GM11168 (cell line): ENCODE results near the gene CDK14.

Source experiments
- in situ Hi-C: fragments of 300-500 bp; cut with MboI; formaldehyde crosslinking; loops from one replicate; pipeline ENCODE4 v1.12.0; 2022; ENCODE audit warnings: low sequenced_read_pairs; ENCODE audit not compliant: unreplicated experiment

CDK14 gene

DNA sequence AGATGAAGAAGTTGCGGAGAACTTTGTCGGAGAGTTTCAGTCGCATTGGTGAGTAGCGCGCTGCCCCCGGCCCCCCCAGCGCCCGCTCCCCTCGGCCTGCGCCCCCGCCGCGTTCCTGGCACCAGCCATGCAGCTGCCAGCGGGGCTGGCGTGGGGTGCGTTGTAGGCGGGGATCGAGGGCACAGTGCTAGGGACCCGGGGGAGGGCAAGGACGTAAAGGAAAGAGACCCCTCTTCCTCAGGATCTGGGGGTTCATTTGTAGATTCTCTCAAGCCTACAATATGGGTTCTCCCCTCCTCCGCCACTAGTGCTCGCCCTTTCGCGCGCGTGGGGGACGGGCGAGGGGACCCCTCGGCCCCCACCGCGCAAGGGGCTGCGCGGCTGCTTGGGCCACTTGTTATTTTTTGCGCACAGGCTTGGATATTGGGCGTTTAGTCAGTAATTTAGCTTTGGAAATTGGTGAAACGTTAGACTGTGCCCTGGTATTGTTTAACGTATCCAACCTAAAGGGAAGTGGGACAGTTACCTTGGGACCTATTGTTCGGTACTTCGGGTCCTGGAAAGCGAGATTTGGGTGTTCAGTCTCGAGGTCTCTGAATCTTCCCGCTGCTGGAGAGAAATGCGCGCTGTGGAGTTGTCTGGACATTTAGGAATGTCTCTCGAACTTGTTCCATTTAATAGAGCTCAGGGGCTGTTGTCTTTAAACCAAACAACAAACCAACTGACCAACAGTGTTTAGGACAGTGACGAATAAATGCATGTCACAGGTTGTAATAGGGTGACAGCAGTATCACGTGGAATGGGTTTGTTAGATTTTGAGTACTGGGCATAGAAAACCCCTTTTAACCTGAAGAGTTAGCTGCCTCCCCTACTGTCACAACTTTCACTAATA is 796 bp downstream of the CDK14 start:
- in situ Hi-C loops = no loop called here

DNA sequence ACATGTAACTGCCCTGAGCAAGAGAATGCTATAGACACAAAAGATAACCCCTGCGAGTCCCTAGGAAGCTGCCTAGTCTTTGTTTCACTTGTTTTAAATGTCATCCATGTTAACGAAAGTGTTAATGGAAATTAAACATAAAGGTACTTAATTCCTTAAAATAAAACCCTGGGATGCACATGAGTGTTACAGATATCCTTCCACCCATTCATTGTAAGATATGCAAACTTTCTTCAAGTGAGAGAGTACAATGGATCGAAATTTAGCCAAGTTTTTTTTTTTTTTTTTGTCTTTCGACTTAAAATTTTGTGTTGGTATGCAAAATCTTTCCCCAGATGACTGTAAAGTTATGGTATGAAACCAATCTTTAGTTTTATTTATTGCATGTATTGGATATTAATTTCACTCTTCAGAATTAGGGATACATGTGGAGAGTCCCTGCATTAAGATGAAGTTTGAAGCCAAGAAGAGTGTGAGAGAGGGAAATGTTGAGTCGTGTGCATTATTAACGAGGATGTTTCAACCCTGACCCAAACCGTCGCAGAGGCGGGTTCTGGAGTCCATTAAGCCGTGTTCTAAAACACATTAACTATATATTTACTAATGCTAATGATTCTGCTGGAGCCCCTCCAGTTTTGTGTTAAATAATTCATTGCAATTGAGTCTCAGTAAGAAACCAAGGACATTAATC is 1.6 kb downstream of the CDK14 start:
- in situ Hi-C loops = no loop called here

DNA sequence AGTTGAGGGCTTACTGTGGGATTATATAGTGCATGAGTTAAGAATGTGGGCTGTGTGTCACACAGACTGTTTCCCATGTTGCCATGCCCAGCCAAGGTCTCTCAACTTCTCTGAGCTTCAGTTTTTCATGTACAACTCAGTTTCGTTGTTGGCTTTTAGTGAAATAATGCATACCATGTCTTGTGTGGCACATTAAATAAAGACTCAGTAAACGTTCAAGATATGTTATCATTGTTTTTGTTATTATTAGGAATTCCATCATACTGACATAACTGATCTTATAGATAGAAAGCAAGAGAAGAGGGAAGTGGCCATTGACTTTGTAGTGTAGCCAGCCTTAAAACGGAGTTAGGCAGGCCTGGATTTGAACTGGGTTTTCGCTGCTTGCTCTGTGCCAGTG is 2.9 kb downstream of the CDK14 start:
- in situ Hi-C loops = no loop called here

DNA sequence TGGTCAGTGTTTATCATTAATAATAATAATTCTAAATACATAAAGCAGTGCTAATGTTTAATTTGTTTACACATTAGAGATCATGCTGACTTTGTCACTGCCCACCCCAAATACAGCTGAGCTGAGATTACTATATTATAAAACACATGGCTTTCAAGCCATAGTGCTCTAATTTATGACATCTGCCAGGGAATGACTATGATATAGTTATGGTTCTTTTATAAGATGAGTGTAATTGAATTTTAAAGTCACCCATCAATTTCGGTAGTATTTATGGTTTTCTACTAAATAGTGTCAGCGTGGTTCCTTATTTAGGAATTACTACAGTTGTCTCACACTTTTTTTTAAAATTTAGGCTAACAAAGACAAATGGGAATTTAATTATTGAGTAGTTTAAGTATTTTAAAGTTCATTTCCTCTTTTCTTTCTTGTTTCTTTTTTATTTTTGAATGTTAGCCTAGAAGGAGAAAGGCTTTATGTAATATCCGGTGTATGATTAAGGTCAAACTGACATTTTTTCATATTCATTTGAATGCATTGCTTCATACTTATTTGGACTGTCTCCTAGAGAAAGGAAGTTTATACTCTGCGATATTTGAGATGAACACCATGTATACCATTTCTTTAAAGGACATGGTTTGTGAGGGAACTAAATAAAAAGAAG is 3.9 kb downstream of the CDK14 start:
- in situ Hi-C loops = no loop called here

DNA sequence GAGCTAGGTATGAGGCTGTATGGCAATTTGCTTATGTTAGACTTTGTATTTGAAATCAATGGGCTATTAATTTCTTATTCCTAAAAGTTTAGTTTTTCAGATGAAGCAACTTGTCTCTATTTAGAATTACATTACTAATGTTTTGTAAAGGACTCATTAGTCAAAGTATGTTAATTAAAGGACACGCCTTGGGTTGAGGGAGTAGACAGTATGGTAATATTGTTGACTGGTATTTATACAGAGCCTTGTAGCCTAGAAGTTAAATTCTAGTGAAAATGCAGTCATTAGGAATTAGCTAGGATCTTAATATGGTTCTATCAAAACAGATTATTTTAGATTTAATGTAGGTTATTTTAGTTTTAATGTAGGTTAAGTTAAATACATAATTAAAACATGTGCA is 6.2 kb downstream of the CDK14 start:
- in situ Hi-C loops = no loop called here

DNA sequence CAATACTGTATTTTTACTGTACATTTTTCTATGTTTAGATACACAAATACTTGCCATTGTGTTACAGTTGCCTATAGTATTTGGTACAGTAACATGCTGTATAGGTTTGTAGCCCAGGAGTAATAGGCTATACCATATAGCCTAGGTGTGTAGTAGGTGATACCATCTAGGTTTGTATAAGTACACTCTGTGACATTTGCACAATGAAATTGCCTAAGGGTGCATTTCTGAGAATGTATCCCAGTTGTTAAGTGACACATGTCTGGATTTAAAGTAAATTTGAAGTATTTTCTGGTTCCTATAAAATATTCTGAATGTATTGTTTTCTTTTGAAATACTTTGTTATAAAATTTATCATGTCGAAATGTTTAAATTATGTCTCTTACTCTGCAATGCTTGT is 7.2 kb downstream of the CDK14 start:
- in situ Hi-C loops = no loop called here

DNA sequence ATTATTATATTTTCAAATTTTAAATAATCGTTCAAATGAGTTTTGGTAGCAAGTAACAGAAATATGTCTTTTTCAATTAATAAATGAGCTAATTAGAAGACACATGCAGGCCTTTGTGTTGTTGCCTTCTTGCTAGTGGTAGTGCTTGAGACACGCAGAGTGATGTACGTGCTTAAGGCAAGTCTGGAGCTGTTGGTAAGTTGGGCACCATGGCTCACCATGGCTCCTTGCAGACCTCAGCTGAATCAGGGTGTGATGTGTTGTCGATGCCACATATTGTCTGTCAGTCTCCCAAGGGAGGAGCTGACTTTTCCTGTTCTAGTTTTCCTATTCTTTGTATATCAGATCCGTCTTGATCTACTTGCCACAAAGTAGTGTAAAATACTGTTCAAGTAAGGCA is 8.3 kb downstream of the CDK14 start:
- in situ Hi-C loops = no loop called here

DNA sequence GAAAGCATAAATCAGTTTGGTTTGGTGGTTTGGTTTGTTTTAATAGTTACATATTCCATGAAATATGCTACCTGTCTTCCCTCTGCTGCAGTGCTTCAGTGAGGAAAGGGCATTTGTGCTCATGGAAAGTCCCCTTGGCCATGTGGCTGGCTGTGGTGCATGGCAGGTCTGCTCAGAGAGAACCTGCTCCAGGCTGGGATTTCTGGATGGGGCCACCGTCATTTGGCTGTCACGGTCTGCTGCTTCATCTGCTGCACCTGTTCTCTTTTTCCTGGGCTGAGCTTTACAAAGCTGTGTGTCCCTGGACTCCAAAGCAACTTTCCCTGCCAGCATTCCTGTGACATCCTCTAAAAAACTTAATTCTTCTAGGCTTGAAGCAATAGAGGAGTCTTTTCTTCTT is 8.9 kb downstream of the CDK14 start:
- in situ Hi-C loops = no loop called here

DNA sequence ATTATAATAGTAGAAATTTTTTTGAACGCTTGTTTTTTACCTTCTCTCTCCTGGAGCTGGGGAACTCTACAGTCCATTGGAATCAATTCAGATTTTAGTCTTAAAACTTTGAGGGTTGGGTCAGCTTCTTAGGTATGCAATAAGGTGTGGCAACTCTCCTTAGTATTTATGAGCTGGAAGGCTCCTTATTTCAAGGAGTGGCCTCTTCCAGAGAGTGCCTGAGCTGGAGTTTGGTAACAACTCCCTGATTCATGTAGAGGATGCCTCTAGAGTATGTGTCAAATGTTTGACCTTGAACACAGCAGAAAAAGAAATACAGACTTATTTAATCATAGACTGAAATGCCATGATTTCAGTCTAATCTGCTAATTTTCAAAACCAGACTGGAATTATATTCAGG is 11.1 kb downstream of the CDK14 start:
- in situ Hi-C loops = no loop called here

DNA sequence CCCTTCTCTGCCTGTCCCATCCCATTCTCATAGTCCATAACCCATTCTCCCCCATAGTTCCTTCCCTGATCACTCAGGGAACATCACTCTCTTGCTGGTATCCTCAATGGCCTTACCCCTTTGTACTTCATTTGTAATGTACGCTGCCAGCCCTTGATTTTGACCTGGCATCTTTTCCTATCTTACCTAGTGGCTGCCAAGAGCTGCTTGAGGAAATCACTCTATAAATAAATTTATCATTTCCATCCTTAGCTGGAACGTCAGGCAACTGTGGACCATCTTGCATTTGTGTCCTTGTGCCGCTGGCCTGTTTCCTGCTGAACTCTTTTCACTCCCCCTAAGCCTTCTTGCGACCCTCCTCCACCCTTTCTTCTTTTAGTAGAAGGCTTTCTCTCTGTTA is 14.0 kb downstream of the CDK14 start:
- in situ Hi-C loops = no loop called here

DNA sequence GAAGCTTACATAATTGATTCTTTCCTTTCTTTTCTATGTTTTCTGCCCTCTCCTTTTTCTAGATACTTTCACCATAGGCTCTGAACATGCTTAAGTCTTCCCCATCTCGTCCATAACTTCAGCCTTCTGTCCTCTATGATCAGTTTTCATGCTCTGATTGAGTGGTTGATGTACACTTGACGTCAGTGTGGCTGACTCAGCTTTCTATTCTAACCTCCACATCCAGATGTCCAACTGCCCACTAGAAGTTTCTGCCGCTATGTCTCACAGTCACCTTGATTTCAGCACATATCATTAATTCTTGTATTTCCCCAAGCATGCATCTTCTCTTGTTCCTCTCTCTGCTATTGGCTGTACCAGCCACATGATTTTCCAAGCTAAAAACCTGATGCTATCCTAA is 15.0 kb downstream of the CDK14 start:
- in situ Hi-C loops = no loop called here

DNA sequence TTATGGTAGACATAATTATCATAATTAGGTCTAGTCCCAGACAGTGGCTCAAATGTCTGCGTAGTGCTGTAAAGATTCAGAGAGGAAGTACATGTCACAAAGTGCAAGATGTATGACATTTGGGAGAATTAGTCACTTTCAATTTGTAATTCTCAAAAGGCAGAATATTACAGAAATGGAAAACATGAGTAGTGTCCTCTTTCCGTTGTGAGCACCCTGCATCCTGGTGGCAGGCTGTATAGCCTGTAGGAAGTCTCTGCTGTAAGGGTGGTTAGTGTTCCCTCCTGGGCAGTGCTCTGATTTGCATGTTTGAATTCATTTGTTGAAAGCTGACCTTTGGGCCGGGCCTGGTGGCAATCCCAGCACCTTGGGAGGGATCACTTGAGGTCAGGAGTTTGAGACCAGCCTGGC is 17.0 kb downstream of the CDK14 start:
- in situ Hi-C loops = no loop called here

DNA sequence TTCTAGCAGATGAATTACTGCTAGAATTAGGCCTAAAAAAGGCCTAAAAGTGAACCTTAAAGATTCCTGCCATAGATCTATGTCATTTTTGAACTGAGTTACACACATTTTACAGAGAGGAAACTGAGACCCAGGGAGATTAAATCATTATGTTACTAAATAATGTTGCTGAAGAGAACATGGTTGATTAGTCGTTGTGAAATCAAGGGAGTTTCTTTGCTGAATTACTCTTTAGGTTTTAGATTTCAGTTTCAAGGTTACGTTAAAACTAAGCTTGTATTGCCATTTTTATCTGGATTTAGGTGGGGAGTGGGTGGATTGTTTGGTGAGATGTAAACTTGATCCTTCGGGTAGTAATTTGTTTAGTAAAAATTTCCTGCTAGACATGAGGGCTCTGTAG is 21.3 kb downstream of the CDK14 start:
- in situ Hi-C loops = no loop called here

DNA sequence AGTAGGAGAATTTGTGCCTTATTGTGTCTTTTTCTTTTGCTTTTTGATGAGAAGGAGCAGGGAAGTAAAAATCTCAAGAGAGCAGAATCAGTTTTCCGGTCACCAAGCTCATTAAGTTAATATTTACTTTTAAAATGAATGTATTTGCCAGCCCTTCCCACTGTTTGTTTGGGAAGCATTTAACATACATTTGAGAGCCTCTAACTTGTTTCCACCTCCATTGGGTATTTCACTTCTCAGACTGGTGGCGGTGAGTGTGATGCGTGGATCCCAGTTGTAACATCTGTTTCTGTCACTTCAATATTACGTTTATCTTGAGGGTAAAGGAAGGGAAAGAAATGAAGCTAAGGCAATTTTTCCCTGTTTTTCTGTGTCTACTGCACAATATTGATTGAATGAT is 22.8 kb downstream of the CDK14 start:
- in situ Hi-C loops = no loop called here

DNA sequence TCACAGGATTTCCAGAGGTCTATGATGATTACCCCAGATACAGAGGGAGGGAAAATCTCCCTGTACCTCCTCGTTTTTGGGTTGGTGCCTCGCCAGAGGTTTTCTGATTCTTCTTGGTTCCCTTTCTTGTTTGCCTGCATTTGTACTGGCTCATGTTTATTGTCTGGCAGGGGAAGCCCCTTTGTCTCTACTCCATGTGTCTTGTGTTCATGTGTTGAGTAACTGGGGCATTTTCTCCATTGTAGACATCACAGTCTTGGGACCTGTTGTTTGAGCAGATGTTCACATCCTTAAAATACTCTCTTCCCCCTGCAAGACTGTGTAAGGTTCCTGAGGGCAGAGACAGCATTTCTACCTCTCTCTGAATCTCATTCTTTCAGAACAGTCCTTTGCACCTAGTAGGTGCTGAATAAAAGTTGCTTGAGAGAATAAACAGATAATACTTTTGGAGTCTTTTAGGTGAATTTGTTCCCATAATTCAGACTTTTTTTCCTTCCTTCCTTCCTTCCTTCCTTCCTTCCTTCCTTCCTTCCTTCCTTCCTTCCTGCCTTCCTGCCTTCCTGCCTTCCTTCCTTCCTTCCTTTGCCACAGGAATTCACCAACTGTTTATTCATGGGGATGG is 25.1 kb downstream of the CDK14 start:
- in situ Hi-C loops = no loop called here

DNA sequence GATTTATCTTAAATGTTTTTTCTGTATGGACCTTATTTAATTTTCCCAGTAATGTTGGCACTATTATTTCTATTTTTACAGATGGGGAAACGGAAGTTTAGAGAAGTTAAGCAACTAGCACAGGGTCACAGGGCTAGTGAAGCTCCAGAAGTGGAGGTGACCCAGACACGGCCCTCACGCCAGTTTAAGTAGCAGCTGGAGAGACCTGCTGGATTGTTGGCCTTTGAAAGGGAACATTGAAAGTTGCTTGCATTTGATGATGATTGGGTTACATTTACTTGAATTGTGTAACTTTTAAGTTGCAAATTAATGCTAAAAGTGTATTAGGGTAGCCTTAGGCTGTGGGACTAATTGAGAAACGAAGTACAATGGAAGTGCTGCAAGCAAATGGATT is 25.6 kb downstream of the CDK14 start:
- in situ Hi-C loops = no loop called here

DNA sequence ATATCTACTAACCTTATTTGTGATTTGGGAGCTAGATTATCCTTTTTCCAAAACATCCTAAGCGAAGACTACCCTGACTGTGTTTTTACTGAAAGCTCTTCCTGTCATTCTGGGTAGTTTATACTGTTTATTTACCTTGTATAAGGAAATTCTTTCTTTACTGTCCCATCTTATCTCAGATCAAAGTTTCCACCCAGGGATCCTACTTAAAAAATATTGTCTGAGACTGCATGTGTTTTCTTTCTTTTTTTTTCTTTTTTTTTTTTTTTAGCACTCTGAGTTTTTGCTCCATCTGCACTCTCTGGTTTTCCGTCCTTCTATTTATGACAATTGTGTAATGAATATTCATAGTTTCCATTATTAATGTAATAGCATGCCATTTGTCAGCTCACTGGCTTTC is 26.5 kb downstream of the CDK14 start:
- in situ Hi-C loops = no loop called here

DNA sequence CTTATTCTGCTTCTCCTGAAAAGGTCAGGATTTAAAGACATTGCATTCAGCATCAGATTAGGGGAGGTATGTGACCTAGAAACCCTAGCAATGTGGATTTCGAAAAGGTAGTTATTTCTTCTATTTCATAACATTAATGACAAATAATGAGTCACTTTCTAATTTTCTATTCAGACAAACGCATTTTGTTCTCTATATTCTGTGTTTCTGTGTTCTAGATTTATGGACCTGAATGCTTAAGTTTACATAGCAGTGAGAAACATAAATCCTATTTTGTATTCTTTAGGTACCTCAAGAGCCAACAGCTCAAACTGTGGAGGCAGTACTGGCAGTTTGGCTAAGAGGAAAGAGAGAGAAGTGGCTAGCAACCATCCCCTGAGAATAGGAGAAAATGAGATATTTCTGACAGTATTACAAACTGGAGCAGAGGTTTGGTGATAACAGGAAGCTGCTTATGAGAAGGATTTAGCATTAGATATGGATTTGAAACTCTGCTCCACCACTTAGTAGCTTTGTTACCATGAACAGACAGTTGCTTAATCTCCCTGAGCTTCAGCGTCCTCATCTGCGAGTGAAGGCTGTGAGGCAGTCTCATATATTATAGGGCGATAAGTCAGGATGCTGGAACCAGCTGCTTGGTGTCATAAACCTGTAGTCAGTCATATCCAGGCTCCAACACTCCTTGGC is 28.2 kb downstream of the CDK14 start:
- in situ Hi-C loops = no loop called here

DNA sequence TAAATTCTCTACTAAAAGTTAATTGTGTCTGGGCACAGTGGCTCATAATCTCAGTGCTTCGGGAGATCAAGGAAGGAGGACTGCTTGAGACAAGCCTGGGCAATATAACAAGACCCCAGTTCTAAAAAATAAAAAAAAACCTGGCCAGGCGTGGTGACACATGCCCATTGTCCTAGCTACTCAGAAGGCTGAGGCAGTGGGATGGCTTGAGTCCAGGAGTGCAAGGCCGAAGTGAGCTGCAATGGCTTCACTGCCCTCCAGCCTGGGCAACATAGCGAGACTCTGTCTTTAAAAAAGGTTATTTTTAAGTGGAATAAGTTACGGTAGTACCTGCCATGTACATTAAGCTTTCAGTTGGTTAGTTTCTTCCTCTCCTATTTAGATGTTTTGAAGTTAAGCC is 28.9 kb downstream of the CDK14 start:
- in situ Hi-C loops = loop anchor here (25.0 kb wide), 1 partner anchor 163 kb away; the partner anchor contains the start of gene PTTG1IP2

DNA sequence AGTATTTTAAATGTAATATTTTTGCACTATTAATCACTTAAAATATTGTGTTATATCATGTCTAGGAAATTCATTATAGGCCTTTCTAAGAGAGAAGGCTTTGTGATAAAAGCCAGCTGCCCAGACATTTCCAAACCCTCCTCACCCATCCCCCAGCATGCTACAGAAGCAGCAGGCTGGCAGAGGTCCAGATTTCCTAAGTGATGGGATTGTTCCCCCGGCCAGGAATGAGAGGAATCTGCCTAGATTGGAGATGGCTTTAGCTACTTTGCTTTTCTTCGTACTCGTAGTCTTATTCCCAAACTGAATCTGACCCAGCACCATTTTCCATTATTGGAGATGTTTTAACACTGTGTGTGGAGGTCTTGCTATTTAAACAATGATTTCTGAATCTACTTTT is 29.4 kb downstream of the CDK14 start:
- in situ Hi-C loops = loop anchor here (25.0 kb wide), 1 partner anchor 163 kb away; the partner anchor contains the start of gene PTTG1IP2
